Peyer's patch (tissue), 4 donors: ENCODE data around the gene PIWIL4.

ENCODE experiments used
- POLR2A ChIP-seq, 2 donors: fragments of 450-650 bp; IDR thresholded peaks; one replicate each; pipeline ENCODE4 v1.5.1; 2017; ENCODE audit warnings: antibody characterized with exemption in 2 of 2, mild to moderate bottlenecking in 2 of 2, moderate library complexity in 2 of 2
- TF ChIP-seq, protein P1 (sequence below), 6 experiments: fragments of 450-650 bp in 4 of 6; fragments of 200-600 bp in 2 of 6; sonication (generic) in 1 of 6; IDR thresholded peaks; one replicate each; pipeline ENCODE4 v1.5.1; 2017 to 2019; ENCODE audit warnings: antibody characterized with exemption in 6 of 6, mild to moderate bottlenecking in 3 of 6, moderate library complexity in 1 of 6

DNA sequence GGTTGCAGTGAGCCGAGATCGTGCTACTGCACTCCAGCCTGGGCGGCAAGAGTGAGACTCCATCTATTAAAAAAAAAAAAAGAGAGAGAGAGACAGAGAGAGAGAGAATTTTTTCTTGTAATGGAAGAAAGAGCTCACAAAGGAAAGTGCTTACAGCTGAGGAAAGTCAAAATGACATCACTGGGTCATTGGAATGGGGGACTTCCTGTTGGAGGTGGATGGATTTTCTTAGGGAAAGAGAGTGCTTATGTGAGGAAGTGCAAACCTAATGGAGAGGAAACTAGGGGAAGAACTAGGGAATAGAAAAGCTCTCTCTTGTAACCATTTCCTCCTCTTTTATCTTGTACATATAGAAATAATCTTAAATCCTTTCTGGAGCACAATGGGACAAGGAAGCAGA lies 6.3 kb upstream of the PIWIL4 start:
- TF ChIP-seq, protein P1, sequence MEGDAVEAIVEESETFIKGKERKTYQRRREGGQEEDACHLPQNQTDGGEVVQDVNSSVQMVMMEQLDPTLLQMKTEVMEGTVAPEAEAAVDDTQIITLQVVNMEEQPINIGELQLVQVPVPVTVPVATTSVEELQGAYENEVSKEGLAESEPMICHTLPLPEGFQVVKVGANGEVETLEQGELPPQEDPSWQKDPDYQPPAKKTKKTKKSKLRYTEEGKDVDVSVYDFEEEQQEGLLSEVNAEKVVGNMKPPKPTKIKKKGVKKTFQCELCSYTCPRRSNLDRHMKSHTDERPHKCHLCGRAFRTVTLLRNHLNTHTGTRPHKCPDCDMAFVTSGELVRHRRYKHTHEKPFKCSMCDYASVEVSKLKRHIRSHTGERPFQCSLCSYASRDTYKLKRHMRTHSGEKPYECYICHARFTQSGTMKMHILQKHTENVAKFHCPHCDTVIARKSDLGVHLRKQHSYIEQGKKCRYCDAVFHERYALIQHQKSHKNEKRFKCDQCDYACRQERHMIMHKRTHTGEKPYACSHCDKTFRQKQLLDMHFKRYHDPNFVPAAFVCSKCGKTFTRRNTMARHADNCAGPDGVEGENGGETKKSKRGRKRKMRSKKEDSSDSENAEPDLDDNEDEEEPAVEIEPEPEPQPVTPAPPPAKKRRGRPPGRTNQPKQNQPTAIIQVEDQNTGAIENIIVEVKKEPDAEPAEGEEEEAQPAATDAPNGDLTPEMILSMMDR (IDR thresholded peaks at IDR 0.05), result no peak
- no peak for TF ChIP-seq POLR2A (IDR thresholded peaks at IDR 0.05)
